SK-N-SH treated with all-trans-retinoic acid at 6 μM for 48 hours (cell line): ENCODE measurements around the gene BRD9.

ENCODE experiments used
- ATAC-seq: fragments of 200-7000 bp; cut with Tn5 transposase; 3 replicates; pipeline ENCODE4 v1.9.1; 2020; ENCODE audit warnings: mild to moderate bottlenecking, moderate library complexity
- ARNTL ChIP-seq: fragments of 450-650 bp; formaldehyde crosslinking; IDR thresholded peaks from 2 replicates; pipeline ENCODE4 v1.5.0; 2020; ENCODE audit warnings: low read depth, mild to moderate bottlenecking, moderate library complexity, borderline replicate concordance
- BACH2 ChIP-seq: fragments of 250-450 bp; sonication (Bioruptor Pico); IDR thresholded peaks from 2 replicates; pipeline ENCODE4 v1.9.0; 2021; ENCODE audit warnings: mild to moderate bottlenecking, borderline replicate concordance
- CSDC2 ChIP-seq: fragments of 250-450 bp; sonication (Bioruptor Pico); IDR thresholded peaks from 2 replicates; pipeline ENCODE4 v1.5.0; 2020; ENCODE audit warnings: mild to moderate bottlenecking, moderate library complexity
- ESRRG ChIP-seq: fragments of 250-450 bp; sonication (Bioruptor Pico); IDR thresholded peaks from 2 replicates; pipeline ENCODE4 v1.6.1; 2021; ENCODE audit warnings: mild to moderate bottlenecking
- GLIS3 ChIP-seq: fragments of 250-450 bp; sonication (Bioruptor Pico); IDR thresholded peaks from 2 replicates; pipeline ENCODE4 v1.5.0; 2020; ENCODE audit warnings: mild to moderate bottlenecking, moderate library complexity
- OSR1 ChIP-seq: fragments of 250-450 bp; sonication (Bioruptor Pico); IDR thresholded peaks from 2 replicates; pipeline ENCODE4 v1.8.0; 2022; ENCODE audit warnings: moderate library complexity, mild to moderate bottlenecking, inconsistent platforms
- PPARA ChIP-seq: fragments of 250-450 bp; sonication (Bioruptor Pico); IDR thresholded peaks from 2 replicates; pipeline ENCODE4 v1.5.0; 2020; ENCODE audit warnings: mild to moderate bottlenecking, borderline replicate concordance
- RARB ChIP-seq: fragments of 250-450 bp; sonication (Bioruptor Pico); IDR thresholded peaks from 2 replicates; pipeline ENCODE4 v1.8.0; 2021; ENCODE audit warnings: mild to moderate bottlenecking, moderate library complexity
- SNAI2 ChIP-seq: fragments of 250-450 bp; sonication (Bioruptor Pico); IDR thresholded peaks from 2 replicates; pipeline ENCODE4 v1.5.0; 2020; ENCODE audit warnings: mild to moderate bottlenecking, moderate library complexity
- TCF4 ChIP-seq: fragments of 250-450 bp; sonication (Bioruptor Pico); IDR thresholded peaks from 2 replicates; pipeline ENCODE4 v1.8.0; 2021; ENCODE audit warnings: mild to moderate bottlenecking, moderate library complexity, borderline replicate concordance
- TOX ChIP-seq: fragments of 250-450 bp; sonication (Bioruptor Pico); IDR thresholded peaks from 2 replicates; pipeline ENCODE4 v1.8.0; 2021; ENCODE audit warnings: mild to moderate bottlenecking, moderate library complexity, borderline replicate concordance
- ZC3H10 ChIP-seq: fragments of 250-450 bp; sonication (Bioruptor Pico); IDR thresholded peaks from 2 replicates; pipeline ENCODE4 v1.5.1; 2021; ENCODE audit warnings: mild to moderate bottlenecking, moderate library complexity
- ZFP30 ChIP-seq: fragments of 450-650 bp; formaldehyde crosslinking; IDR thresholded peaks from 2 replicates; pipeline ENCODE4 v1.5.0; 2022; ENCODE audit warnings: mild to moderate bottlenecking, moderate library complexity
- ZNF565 ChIP-seq: fragments of 450-650 bp; formaldehyde crosslinking; conservative IDR thresholded peaks from 2 replicates; pipeline ENCODE4 v1.5.0; 2020; ENCODE audit warnings: low read depth, mild to moderate bottlenecking, moderate library complexity
- ZNF70 ChIP-seq: fragments of 450-650 bp; formaldehyde crosslinking; IDR thresholded peaks from 2 replicates; pipeline ENCODE4 v1.5.0; 2020; ENCODE audit warnings: mild to moderate bottlenecking, moderate library complexity
- ZNF8 ChIP-seq: fragments of 450-650 bp; formaldehyde crosslinking; IDR thresholded peaks from 2 replicates; pipeline ENCODE4 v1.5.0; 2020; ENCODE audit warnings: mild to moderate bottlenecking, moderate library complexity
- TF ChIP-seq, protein P1 (sequence below): fragments of 250-450 bp; sonication (Bioruptor Pico); IDR thresholded peaks from 2 replicates; pipeline ENCODE4 v1.8.0; 2021; ENCODE audit warnings: low read depth, mild to moderate bottlenecking, moderate library complexity, borderline replicate concordance
- TF ChIP-seq, protein P2 (sequence below): fragments of 250-450 bp; sonication (Bioruptor Pico); IDR thresholded peaks from 2 replicates; pipeline ENCODE4 v1.5.0; 2020; ENCODE audit warnings: mild to moderate bottlenecking, moderate library complexity
- TF ChIP-seq, protein P3 (sequence below): fragments of 250-450 bp; sonication (Bioruptor Pico); IDR thresholded peaks from 2 replicates; pipeline ENCODE4 v1.5.1; 2021; ENCODE audit warnings: mild to moderate bottlenecking, moderate library complexity
- TF ChIP-seq, protein P4 (sequence below): fragments of 250-450 bp; sonication (Bioruptor Pico); IDR thresholded peaks from 2 replicates; pipeline ENCODE4 v1.5.1; 2020; ENCODE audit warnings: low read depth, mild to moderate bottlenecking, moderate library complexity
- TF ChIP-seq, protein P5 (sequence below): fragments of 250-450 bp; sonication (Bioruptor Pico); IDR thresholded peaks from 2 replicates; pipeline ENCODE4 v1.8.0; 2020; ENCODE audit warnings: mild to moderate bottlenecking, moderate library complexity, borderline replicate concordance

BRD9 gene

DNA sequence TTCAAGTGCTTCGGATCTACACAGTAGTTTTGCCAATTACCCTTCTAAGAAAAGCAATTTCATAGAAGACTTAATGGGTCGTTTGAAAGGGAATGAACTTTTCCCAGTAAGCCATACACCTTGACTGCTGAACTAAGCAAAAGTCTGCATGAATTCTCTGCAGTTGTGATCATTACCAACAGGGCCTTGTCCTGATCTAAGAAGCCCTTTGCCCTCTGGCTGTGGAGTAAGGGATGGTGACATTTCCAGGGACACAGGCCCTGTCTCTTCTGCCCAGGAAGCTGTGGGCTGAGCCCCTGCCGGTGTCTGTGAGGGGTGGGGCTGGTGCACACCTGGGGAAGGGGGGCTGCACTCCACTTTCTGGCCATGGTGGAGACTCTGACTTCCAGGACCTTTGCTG, 72.4 kb downstream of the BRD9 start (continued):
- TF ChIP-seq, protein P1, sequence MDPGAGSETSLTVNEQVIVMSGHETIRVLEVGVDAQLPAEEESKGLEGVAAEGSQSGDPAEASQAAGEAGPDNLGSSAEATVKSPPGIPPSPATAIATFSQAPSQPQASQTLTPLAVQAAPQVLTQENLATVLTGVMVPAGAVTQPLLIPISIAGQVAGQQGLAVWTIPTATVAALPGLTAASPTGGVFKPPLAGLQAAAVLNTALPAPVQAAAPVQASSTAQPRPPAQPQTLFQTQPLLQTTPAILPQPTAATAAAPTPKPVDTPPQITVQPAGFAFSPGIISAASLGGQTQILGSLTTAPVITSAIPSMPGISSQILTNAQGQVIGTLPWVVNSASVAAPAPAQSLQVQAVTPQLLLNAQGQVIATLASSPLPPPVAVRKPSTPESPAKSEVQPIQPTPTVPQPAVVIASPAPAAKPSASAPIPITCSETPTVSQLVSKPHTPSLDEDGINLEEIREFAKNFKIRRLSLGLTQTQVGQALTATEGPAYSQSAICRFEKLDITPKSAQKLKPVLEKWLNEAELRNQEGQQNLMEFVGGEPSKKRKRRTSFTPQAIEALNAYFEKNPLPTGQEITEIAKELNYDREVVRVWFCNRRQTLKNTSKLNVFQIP (CRISPR knock-in tag), result no peak
- TF ChIP-seq ZFP30 (no peak), GLIS3 (no peak), ZNF70 (no peak), PPARA (no peak), BACH2 (CRISPR knock-in tag) (no peak)
- TF ChIP-seq, protein P2, sequence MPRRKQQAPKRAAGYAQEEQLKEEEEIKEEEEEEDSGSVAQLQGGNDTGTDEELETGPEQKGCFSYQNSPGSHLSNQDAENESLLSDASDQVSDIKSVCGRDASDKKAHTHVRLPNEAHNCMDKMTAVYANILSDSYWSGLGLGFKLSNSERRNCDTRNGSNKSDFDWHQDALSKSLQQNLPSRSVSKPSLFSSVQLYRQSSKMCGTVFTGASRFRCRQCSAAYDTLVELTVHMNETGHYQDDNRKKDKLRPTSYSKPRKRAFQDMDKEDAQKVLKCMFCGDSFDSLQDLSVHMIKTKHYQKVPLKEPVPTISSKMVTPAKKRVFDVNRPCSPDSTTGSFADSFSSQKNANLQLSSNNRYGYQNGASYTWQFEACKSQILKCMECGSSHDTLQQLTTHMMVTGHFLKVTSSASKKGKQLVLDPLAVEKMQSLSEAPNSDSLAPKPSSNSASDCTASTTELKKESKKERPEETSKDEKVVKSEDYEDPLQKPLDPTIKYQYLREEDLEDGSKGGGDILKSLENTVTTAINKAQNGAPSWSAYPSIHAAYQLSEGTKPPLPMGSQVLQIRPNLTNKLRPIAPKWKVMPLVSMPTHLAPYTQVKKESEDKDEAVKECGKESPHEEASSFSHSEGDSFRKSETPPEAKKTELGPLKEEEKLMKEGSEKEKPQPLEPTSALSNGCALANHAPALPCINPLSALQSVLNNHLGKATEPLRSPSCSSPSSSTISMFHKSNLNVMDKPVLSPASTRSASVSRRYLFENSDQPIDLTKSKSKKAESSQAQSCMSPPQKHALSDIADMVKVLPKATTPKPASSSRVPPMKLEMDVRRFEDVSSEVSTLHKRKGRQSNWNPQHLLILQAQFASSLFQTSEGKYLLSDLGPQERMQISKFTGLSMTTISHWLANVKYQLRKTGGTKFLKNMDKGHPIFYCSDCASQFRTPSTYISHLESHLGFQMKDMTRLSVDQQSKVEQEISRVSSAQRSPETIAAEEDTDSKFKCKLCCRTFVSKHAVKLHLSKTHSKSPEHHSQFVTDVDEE, result no peak

DNA sequence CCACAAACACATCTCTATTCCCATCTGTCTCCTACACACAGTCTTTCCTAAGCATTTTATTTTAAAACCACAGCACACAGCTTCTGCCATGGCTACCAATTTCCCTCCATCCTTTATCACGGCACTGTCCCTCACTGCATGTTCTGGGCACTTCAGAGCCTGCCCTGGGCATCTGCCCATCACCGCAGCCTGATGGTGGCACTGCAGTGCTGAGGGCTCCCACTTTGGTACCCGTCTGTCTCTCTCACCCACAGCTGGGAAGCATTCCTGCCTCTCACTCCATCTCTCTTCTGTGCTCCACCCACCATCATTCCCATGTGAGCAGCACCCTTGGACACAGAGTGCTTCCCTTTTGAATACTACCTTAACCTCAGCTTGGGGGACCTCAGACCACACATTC, 73.5 kb downstream of the BRD9 start:
- TF ChIP-seq OSR1 (CRISPR knock-in tag) (no peak), PPARA (no peak), ZC3H10 (CRISPR knock-in tag) (no peak), ZNF70 (no peak), ZNF565 (CRISPR knock-in tag) (no peak), TOX (CRISPR knock-in tag) (no peak), ARNTL (CRISPR knock-in tag) (no peak), TCF4 (CRISPR knock-in tag) (no peak), GLIS3 (no peak), RARB (no peak), ESRRG (CRISPR knock-in tag) (no peak), ZNF8 (CRISPR knock-in tag) (no peak), CSDC2 (CRISPR knock-in tag) (no peak), SNAI2 (no peak)
- TF ChIP-seq, protein P3, sequence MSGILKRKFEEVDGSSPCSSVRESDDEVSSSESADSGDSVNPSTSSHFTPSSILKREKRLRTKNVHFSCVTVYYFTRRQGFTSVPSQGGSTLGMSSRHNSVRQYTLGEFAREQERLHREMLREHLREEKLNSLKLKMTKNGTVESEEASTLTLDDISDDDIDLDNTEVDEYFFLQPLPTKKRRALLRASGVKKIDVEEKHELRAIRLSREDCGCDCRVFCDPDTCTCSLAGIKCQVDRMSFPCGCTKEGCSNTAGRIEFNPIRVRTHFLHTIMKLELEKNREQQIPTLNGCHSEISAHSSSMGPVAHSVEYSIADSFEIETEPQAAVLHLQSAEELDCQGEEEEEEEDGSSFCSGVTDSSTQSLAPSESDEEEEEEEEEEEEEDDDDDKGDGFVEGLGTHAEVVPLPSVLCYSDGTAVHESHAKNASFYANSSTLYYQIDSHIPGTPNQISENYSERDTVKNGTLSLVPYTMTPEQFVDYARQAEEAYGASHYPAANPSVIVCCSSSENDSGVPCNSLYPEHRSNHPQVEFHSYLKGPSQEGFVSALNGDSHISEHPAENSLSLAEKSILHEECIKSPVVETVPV (CRISPR knock-in tag), result no peak
- TF ChIP-seq, protein P4, sequence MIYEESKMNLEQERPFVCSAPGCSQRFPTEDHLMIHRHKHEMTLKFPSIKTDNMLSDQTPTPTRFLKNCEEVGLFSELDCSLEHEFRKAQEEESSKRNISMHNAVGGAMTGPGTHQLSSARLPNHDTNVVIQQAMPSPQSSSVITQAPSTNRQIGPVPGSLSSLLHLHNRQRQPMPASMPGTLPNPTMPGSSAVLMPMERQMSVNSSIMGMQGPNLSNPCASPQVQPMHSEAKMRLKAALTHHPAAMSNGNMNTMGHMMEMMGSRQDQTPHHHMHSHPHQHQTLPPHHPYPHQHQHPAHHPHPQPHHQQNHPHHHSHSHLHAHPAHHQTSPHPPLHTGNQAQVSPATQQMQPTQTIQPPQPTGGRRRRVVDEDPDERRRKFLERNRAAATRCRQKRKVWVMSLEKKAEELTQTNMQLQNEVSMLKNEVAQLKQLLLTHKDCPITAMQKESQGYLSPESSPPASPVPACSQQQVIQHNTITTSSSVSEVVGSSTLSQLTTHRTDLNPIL (CRISPR knock-in tag), result no peak
- TF ChIP-seq, protein P5, sequence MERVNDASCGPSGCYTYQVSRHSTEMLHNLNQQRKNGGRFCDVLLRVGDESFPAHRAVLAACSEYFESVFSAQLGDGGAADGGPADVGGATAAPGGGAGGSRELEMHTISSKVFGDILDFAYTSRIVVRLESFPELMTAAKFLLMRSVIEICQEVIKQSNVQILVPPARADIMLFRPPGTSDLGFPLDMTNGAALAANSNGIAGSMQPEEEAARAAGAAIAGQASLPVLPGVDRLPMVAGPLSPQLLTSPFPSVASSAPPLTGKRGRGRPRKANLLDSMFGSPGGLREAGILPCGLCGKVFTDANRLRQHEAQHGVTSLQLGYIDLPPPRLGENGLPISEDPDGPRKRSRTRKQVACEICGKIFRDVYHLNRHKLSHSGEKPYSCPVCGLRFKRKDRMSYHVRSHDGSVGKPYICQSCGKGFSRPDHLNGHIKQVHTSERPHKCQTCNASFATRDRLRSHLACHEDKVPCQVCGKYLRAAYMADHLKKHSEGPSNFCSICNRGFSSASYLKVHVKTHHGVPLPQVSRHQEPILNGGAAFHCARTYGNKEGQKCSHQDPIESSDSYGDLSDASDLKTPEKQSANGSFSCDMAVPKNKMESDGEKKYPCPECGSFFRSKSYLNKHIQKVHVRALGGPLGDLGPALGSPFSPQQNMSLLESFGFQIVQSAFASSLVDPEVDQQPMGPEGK, result no peak
- TF ChIP-seq, protein P2, result no peak
- TF ChIP-seq, protein P1 (CRISPR knock-in tag), result no peak

More for the DNA sequence above, 73.5 kb downstream of the BRD9 start:
- ATAC-seq, result no peak
